H1 (cell line): ENCODE results near the gene XRCC6.

Source experiments
- EP300 ChIP-seq, 2 experiments: IDR thresholded peaks; 1 replicate in 1 of 2; 2 replicates in 1 of 2; pipeline ENCODE4 v1.6.1; 2011 to 2012; ENCODE audit warnings: low read depth in 2 of 2, low read length in 2 of 2, mild to moderate bottlenecking in 2 of 2, borderline replicate concordance in 1 of 2, inconsistent platforms in 1 of 2, moderate library complexity in 1 of 2
- EZH2 ChIP-seq: fragments of 200-600 bp; sonication (generic); IDR thresholded peaks from 2 replicates; pipeline ENCODE4 v1.7.1; 2012; ENCODE audit warnings: low read depth, mild to moderate bottlenecking, moderate library complexity, low read length, inconsistent platforms; ENCODE audit not compliant: severe bottlenecking
- HDAC2 ChIP-seq, 2 experiments: fragments of 300-600 bp in 1 of 2; sonication (generic) in 1 of 2; IDR thresholded peaks; 2 replicates each; pipeline ENCODE4 v1.6.1; 2011 to 2012; ENCODE audit warnings: low read depth in 2 of 2, low read length in 2 of 2, mild to moderate bottlenecking in 2 of 2, moderate library complexity in 2 of 2, borderline replicate concordance in 1 of 2, inconsistent platforms in 1 of 2
- PHF8 ChIP-seq: fragments of 200-600 bp; sonication (generic); conservative IDR thresholded peaks from 2 replicates; pipeline ENCODE4 v1.7.1; 2012; ENCODE audit warnings: low read depth, mild to moderate bottlenecking, inconsistent platforms, low read length, moderate library complexity
- POLR2A ChIP-seq, 2 experiments: IDR thresholded peaks; 1 replicate in 1 of 2; 2 replicates in 1 of 2; pipeline ENCODE4 v1.6.1; 2011; ENCODE audit warnings: low read depth in 2 of 2, low read length in 2 of 2, mild to moderate bottlenecking in 2 of 2; ENCODE audit errors: control extremely low read depth in 1 of 2
- POLR2AphosphoS5 ChIP-seq: IDR thresholded peaks from 2 replicates; pipeline ENCODE4 v1.6.1; 2011; ENCODE audit warnings: low read depth, low read length
- RFX5 ChIP-seq: IDR thresholded peaks from 2 replicates; pipeline ENCODE4 v1.6.1; 2011; ENCODE audit warnings: low read depth, low read length, improper control_type of control experiment, borderline replicate concordance
- SP1 ChIP-seq: IDR thresholded peaks from 2 replicates; pipeline ENCODE4 v1.6.1; 2011; ENCODE audit warnings: low read depth, low read length
- YY1 ChIP-seq: IDR thresholded peaks from 2 replicates; pipeline ENCODE4 v1.6.1; 2011; ENCODE audit warnings: low read depth, mild to moderate bottlenecking, low read length
- ZNF274 ChIP-seq: IDR thresholded peaks from 2 replicates; pipeline ENCODE4 v1.7.0; 2012; ENCODE audit warnings: low read length, borderline replicate concordance; ENCODE audit errors: extremely low read depth
- TF ChIP-seq, protein P1 (sequence below), 3 experiments: IDR thresholded peaks; 1 replicate in 2 of 3; 2 replicates in 1 of 3; pipeline versions ENCODE4 v1.5.1 to v1.6.1; 2011; ENCODE audit warnings: low read length in 3 of 3, mild to moderate bottlenecking in 3 of 3, inconsistent platforms in 2 of 3, low read depth in 1 of 3, moderate library complexity in 1 of 3; ENCODE audit not compliant: insufficient read depth in 1 of 3; ENCODE audit errors: control extremely low read depth in 1 of 3
- TF ChIP-seq, protein P2 (sequence below): fragments of 300-600 bp; sonication (generic); IDR thresholded peaks from 2 replicates; pipeline ENCODE4 v1.7.1; 2012; ENCODE audit warnings: low read length, moderate library complexity, mild to moderate bottlenecking, inconsistent platforms; ENCODE audit not compliant: insufficient replicate concordance

GRCh38 chr22:41598081-41598480, 23.0 kb upstream of the XRCC6 start:
- TF ChIP-seq YY1 (no peak), EP300 (IDR thresholded peaks at IDR 0.05; ENCODE audit: borderline replicate concordance in 1 of 2, low read depth in 2 of 2, low read length in 2 of 2) (no peak), POLR2A (IDR thresholded peaks at IDR 0.05; ENCODE audit: control extremely low read depth in 1 of 2, low read depth in 2 of 2, low read length in 2 of 2) (no peak), PHF8 (no peak), POLR2AphosphoS5 (no peak), SP1 (no peak), RFX5 (no peak), ZNF274 (no peak), EZH2 (no peak), HDAC2 (IDR thresholded peaks at IDR 0.05; ENCODE audit: borderline replicate concordance in 1 of 2, low read depth in 2 of 2, low read length in 2 of 2) (no peak)
- TF ChIP-seq, protein P1, sequence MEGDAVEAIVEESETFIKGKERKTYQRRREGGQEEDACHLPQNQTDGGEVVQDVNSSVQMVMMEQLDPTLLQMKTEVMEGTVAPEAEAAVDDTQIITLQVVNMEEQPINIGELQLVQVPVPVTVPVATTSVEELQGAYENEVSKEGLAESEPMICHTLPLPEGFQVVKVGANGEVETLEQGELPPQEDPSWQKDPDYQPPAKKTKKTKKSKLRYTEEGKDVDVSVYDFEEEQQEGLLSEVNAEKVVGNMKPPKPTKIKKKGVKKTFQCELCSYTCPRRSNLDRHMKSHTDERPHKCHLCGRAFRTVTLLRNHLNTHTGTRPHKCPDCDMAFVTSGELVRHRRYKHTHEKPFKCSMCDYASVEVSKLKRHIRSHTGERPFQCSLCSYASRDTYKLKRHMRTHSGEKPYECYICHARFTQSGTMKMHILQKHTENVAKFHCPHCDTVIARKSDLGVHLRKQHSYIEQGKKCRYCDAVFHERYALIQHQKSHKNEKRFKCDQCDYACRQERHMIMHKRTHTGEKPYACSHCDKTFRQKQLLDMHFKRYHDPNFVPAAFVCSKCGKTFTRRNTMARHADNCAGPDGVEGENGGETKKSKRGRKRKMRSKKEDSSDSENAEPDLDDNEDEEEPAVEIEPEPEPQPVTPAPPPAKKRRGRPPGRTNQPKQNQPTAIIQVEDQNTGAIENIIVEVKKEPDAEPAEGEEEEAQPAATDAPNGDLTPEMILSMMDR (IDR thresholded peaks at IDR 0.05; ENCODE audit: control extremely low read depth in 1 of 3, insufficient read depth in 1 of 3, low read depth in 1 of 3, low read length in 3 of 3): no peak
- TF ChIP-seq, protein P2, sequence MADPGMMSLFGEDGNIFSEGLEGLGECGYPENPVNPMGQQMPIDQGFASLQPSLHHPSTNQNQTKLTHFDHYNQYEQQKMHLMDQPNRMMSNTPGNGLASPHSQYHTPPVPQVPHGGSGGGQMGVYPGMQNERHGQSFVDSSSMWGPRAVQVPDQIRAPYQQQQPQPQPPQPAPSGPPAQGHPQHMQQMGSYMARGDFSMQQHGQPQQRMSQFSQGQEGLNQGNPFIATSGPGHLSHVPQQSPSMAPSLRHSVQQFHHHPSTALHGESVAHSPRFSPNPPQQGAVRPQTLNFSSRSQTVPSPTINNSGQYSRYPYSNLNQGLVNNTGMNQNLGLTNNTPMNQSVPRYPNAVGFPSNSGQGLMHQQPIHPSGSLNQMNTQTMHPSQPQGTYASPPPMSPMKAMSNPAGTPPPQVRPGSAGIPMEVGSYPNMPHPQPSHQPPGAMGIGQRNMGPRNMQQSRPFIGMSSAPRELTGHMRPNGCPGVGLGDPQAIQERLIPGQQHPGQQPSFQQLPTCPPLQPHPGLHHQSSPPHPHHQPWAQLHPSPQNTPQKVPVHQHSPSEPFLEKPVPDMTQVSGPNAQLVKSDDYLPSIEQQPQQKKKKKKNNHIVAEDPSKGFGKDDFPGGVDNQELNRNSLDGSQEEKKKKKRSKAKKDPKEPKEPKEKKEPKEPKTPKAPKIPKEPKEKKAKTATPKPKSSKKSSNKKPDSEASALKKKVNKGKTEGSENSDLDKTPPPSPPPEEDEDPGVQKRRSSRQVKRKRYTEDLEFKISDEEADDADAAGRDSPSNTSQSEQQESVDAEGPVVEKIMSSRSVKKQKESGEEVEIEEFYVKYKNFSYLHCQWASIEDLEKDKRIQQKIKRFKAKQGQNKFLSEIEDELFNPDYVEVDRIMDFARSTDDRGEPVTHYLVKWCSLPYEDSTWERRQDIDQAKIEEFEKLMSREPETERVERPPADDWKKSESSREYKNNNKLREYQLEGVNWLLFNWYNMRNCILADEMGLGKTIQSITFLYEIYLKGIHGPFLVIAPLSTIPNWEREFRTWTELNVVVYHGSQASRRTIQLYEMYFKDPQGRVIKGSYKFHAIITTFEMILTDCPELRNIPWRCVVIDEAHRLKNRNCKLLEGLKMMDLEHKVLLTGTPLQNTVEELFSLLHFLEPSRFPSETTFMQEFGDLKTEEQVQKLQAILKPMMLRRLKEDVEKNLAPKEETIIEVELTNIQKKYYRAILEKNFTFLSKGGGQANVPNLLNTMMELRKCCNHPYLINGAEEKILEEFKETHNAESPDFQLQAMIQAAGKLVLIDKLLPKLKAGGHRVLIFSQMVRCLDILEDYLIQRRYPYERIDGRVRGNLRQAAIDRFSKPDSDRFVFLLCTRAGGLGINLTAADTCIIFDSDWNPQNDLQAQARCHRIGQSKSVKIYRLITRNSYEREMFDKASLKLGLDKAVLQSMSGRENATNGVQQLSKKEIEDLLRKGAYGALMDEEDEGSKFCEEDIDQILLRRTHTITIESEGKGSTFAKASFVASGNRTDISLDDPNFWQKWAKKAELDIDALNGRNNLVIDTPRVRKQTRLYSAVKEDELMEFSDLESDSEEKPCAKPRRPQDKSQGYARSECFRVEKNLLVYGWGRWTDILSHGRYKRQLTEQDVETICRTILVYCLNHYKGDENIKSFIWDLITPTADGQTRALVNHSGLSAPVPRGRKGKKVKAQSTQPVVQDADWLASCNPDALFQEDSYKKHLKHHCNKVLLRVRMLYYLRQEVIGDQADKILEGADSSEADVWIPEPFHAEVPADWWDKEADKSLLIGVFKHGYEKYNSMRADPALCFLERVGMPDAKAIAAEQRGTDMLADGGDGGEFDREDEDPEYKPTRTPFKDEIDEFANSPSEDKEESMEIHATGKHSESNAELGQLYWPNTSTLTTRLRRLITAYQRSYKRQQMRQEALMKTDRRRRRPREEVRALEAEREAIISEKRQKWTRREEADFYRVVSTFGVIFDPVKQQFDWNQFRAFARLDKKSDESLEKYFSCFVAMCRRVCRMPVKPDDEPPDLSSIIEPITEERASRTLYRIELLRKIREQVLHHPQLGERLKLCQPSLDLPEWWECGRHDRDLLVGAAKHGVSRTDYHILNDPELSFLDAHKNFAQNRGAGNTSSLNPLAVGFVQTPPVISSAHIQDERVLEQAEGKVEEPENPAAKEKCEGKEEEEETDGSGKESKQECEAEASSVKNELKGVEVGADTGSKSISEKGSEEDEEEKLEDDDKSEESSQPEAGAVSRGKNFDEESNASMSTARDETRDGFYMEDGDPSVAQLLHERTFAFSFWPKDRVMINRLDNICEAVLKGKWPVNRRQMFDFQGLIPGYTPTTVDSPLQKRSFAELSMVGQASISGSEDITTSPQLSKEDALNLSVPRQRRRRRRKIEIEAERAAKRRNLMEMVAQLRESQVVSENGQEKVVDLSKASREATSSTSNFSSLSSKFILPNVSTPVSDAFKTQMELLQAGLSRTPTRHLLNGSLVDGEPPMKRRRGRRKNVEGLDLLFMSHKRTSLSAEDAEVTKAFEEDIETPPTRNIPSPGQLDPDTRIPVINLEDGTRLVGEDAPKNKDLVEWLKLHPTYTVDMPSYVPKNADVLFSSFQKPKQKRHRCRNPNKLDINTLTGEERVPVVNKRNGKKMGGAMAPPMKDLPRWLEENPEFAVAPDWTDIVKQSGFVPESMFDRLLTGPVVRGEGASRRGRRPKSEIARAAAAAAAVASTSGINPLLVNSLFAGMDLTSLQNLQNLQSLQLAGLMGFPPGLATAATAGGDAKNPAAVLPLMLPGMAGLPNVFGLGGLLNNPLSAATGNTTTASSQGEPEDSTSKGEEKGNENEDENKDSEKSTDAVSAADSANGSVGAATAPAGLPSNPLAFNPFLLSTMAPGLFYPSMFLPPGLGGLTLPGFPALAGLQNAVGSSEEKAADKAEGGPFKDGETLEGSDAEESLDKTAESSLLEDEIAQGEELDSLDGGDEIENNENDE: no peak
